ENCODE measurements around the gene TLE4.
"Not testable (repeated sequence)": the region's sequence is repeated elsewhere in the genome, so short reads cannot be mapped to it uniquely, and the experiment has no call there.

TLE4 gene

GRCh38 chr9:79639354-79639753 is 67.6 kb downstream of the TLE4 start:
- DNase-seq: no peak

- DNase-seq: not testable (repeated sequence)
These were observed 68.3 kb downstream of the TLE4 start for GRCh38 chr9:79640067-79640466.

- no peak for DNase-seq
These were observed 69.3 kb downstream of the TLE4 start for GRCh38 chr9:79641070-79641469.

GRCh38 chr9:79642671-79643070 is 70.9 kb downstream of the TLE4 start:
- DNase-seq: no peak

GRCh38 chr9:79644048-79644447 is 72.3 kb downstream of the TLE4 start:
- no peak for DNase-seq

GRCh38 chr9:79644601-79645000 is 72.8 kb downstream of the TLE4 start:
- no peak for DNase-seq

GRCh38 chr9:79645110-79645509 is 73.3 kb downstream of the TLE4 start:
- no peak for DNase-seq

- DNase-seq: no peak
These were observed 74.3 kb downstream of the TLE4 start for GRCh38 chr9:79646096-79646495.

- DNase-seq: no peak
These were observed 79.6 kb downstream of the TLE4 start for GRCh38 chr9:79651251-79651795.

- no peak for DNase-seq
These were observed 80.8 kb downstream of the TLE4 start for GRCh38 chr9:79652598-79652997.

GRCh38 chr9:79654591-79655382 is 83.0 kb downstream of the TLE4 start:
- not testable (repeated sequence) for DNase-seq

- no peak for DNase-seq
These were observed 83.8 kb downstream of the TLE4 start for GRCh38 chr9:79655551-79655950.

GRCh38 chr9:79656169-79656568 is 84.4 kb downstream of the TLE4 start:
- no peak for DNase-seq

- DNase-seq: no peak
These were observed 86.1 kb downstream of the TLE4 start for GRCh38 chr9:79657891-79658290.

- DNase-seq: no peak
These were observed 87.2 kb downstream of the TLE4 start for GRCh38 chr9:79658926-79659325.

GRCh38 chr9:79660615-79661014 is 88.8 kb downstream of the TLE4 start:
- no peak for DNase-seq

GRCh38 chr9:79661279-79661678 is 89.5 kb downstream of the TLE4 start:
- no peak for DNase-seq

- DNase-seq: no peak
These were observed 90.2 kb downstream of the TLE4 start for GRCh38 chr9:79661886-79662536.

- no peak for DNase-seq
These were observed 90.8 kb downstream of the TLE4 start for GRCh38 chr9:79662537-79662956.

- no peak for DNase-seq
These were observed 91.5 kb downstream of the TLE4 start for GRCh38 chr9:79663300-79663699.

GRCh38 chr9:79663878-79664277 is 92.1 kb downstream of the TLE4 start:
- no peak for DNase-seq

GRCh38 chr9:79664375-79664831 is 92.6 kb downstream of the TLE4 start:
- no peak for DNase-seq

GRCh38 chr9:79665369-79665768 is 93.6 kb downstream of the TLE4 start:
- no peak for DNase-seq

GRCh38 chr9:79665931-79666330 is 94.2 kb downstream of the TLE4 start:
- DNase-seq: no peak

Data from stimulated activated CD4-positive, alpha-beta T cell treated with anti-CD3 and anti-CD28 coated beads, Interleukin-4, amount 100 ng/mL, for 24 hours (primary cell).